NB4 (cell line): ENCODE measurements around the gene PDZD2.

Experiments used
- DNase-seq: peaks from one replicate; pipeline ENCODE4 v3.0.0; 2010; ENCODE audit warnings: low read depth
- H3K4me3 ChIP-seq: one replicate; pipeline ENCODE4 v1.5.1; 2011; ENCODE audit warnings: mild to moderate bottlenecking, low read depth, low read length, moderate library complexity
- MYC ChIP-seq: IDR thresholded peaks from 2 replicates; pipeline ENCODE4 v1.6.1; 2011; ENCODE audit warnings: low read depth, low read length
- POLR2A ChIP-seq: IDR thresholded peaks from 2 replicates; pipeline ENCODE4 v1.6.1; 2011; ENCODE audit warnings: mild to moderate bottlenecking; ENCODE audit not compliant: insufficient read length; ENCODE audit errors: extremely low read depth
- TF ChIP-seq, protein P1 (sequence below): IDR thresholded peaks from 2 replicates; pipeline ENCODE4 v1.6.1; 2011; ENCODE audit warnings: low read depth, low read length
- TF ChIP-seq, protein P2 (sequence below): IDR thresholded peaks from one replicate; pipeline ENCODE4 v1.5.1; 2012; ENCODE audit warnings: low read depth, low read length

The PDZD2 gene

DNA sequence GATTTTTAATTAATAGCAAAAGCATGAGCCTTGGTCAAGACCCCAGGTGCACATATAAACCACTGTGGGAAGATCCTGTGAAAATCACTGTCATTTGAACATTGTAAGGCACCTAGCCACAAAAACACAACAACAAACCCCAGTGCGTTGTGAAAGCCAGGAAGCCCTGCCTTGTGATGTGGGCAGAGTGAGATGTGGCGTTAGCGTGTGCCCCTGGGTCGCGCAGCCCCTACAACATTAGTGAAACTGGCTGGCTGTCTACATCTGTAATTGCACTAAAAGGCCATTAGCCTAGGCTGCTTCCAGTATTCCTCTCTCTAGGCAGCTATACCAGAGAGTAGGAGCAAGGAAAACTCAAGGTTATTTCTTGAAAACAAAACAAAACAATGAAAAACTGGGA is 21.1 kb upstream of the PDZD2 start:
- TF ChIP-seq, protein P1, sequence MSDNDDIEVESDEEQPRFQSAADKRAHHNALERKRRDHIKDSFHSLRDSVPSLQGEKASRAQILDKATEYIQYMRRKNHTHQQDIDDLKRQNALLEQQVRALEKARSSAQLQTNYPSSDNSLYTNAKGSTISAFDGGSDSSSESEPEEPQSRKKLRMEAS = no peak
- TF ChIP-seq, protein P2, sequence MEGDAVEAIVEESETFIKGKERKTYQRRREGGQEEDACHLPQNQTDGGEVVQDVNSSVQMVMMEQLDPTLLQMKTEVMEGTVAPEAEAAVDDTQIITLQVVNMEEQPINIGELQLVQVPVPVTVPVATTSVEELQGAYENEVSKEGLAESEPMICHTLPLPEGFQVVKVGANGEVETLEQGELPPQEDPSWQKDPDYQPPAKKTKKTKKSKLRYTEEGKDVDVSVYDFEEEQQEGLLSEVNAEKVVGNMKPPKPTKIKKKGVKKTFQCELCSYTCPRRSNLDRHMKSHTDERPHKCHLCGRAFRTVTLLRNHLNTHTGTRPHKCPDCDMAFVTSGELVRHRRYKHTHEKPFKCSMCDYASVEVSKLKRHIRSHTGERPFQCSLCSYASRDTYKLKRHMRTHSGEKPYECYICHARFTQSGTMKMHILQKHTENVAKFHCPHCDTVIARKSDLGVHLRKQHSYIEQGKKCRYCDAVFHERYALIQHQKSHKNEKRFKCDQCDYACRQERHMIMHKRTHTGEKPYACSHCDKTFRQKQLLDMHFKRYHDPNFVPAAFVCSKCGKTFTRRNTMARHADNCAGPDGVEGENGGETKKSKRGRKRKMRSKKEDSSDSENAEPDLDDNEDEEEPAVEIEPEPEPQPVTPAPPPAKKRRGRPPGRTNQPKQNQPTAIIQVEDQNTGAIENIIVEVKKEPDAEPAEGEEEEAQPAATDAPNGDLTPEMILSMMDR = no peak
- TF ChIP-seq MYC (no peak), POLR2A (no peak)
- no peak overlapping the region for H3K4me3 ChIP-seq
- no peak for DNase-seq

DNA sequence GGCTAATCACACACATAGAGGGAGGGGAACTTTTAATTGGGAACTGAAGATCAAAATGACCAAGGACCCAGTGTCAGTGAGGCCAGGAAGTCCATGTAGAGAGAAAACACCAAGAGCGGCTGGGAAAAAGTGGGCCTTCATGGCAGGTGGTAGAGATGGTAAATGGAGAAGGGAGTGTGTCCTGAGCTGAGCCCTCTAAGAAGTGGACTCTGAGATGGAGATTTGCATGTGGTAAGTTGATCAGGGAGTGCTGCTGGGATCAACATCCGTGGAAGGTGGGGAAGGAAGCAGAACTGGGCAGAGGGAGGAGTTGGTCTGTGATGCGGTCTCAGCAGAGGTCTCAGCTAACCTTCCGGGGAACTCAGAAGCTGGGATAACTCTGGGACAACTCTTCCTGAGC is 18.9 kb upstream of the PDZD2 start:
- no peak for DNase-seq
- no peak for TF ChIP-seq POLR2A
- TF ChIP-seq, protein P2 = no peak
- TF ChIP-seq, protein P1 = no peak
- no peak for TF ChIP-seq MYC
- no peak overlapping the region for H3K4me3 ChIP-seq

DNA sequence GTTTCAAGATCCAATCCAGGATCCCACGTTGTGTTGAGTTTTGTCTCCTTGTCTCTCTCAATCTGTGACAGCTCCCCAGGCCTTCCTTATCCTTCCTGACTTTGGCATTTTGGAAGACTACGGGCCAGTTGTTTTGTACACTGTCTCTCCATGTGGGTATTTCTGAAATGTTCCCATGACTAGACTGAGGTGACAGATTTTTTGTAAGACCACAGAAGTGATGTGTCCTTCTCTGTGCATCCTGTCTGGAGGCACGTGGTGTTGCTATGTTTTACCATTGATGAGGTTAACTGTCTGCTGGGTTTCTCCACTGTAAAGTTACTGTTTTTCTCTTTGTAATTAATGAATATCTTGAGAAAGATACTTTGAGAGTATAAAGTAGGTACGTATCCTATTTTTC is 15.7 kb upstream of the PDZD2 start:
- no peak for DNase-seq
- H3K4me3 ChIP-seq = no peak overlapping the region
- TF ChIP-seq POLR2A (no peak), MYC (no peak)
- TF ChIP-seq, protein P2 = no peak
- TF ChIP-seq, protein P1 = no peak

DNA sequence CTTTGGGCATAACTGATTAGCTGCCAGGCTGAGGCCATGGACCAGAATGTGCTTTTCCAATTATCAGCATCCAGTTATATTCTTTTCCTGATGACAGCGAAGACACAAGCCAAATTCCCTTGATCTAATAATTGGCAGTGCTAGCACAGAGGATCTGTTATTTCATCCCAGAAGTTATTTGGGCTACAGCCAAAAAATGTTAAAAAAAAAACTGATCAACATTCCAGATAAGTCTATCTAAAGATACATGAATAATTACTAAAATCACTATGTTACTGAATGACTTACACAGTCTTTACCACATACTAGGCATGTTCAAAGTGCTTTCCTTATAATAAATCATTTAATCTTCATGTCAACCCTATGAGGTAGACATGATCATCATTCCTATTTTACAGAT is 13.5 kb upstream of the PDZD2 start:
- H3K4me3 ChIP-seq = no peak overlapping the region
- no peak for TF ChIP-seq POLR2A
- TF ChIP-seq MYC = no peak
- TF ChIP-seq, protein P1 = no peak
- TF ChIP-seq, protein P2 = no peak
- no peak for DNase-seq

DNA sequence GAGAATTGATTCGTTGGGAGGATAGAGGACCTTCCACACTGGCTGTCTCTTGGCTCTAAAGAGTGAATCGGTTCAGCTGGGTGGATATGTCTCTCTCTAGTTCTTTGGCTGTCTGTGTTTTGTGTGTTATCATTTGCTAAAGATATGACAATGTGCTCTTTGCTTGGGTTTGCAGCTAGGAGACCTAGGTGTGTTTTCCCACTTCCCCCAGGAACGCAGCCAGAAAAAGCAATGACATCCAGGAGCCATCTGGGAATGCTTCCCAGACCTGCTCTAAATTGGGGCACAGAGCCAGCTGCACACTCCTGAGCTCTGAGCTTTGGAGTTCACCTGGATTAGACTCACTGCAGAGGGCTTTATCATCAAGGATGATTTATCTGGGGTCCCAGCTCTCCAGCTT is 12.8 kb upstream of the PDZD2 start:
- TF ChIP-seq, protein P1 = no peak
- no peak for TF ChIP-seq MYC
- no peak for TF ChIP-seq POLR2A
- H3K4me3 ChIP-seq = no peak overlapping the region
- DNase-seq = no peak

DNA sequence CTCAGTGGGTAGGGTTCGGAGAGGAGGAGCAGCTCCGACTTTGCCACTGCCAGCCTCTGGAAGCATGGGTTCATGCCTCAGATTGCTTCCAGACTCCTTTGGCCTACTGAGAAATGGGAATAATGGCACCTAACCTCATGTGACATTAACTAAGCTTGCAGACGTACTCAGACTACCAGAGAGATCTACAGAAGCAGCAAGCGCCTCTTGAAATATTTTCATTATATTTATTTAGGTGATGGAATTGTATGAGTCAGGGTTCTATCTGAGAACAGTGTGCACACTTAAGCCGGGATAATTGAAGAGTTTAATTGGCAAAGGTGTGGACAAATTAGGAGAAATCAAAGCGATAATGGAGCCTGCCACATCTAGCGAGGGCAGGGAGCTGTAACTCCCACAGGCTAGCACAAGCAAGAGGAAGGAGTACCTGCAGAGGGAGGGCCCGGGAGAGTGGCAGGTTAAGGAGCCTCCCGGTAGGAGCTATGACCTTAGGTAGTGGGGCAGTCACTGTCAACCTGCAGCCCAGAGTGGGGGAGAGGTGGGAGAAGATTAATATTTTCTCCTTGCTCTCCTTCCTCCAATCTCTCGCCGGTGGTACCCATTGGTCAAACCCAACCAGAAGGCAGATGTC is 12.2 kb upstream of the PDZD2 start:
- no peak for DNase-seq
- TF ChIP-seq, protein P2 = no peak
- TF ChIP-seq MYC (no peak), POLR2A (no peak)
- TF ChIP-seq, protein P1 = no peak
- H3K4me3 ChIP-seq = no peak overlapping the region
